Left colon (tissue), 2 donors: Measurements from ENCODE around the gene RNF13. TPM values are rescaled to one million over a fixed set of nuclear protein-coding genes. Genes with fewer than 3 reads are reported as not detected.
"Not testable (repeated sequence)": the region's sequence is repeated elsewhere in the genome, so short reads cannot be mapped to it uniquely, and the experiment has no call there.

Experiments
- ATAC-seq: fragments of 200-7000 bp; cut with Tn5 transposase; one replicate; pipeline ENCODE4 v1.9.1; 2020; ENCODE audit warnings: mild to moderate bottlenecking, moderate library complexity
- DNase-seq, 2 donors: peaks; one replicate each; pipeline ENCODE4 v3.0.0-alpha.2; 2020
- intact Hi-C, 2 donors: fragments of 100-400 bp; cut with DNase I in 1 of 2; cut with micrococcal nuclease in 1 of 2; formaldehyde crosslinking; loops; one replicate each; pipeline versions ENCODE4 v1.11.2 to v1.14.0; 2022; cut with DNase I, micrococcal nuclease
- total RNA-seq, 2 donors: library from RNA; stranded (reverse); fragmentation: NEBNext Ultra II Directional; extraction: Animal tissue kit (Norgen Biotek cat#: 25700); gene quantifications; one replicate each; pipeline ENCODE4 v1.2.1, GENCODE V29; 2021
- donor health status: DM: no; HTN: no; CAD: no.
- donor health status: DM: yes; HTN: yes; CAD: no.

The RNF13 gene
- total RNA-seq, 2 donors from 2014 or later, result 47.5 to 61.7 TPM

GRCh38 chr3:149879872-149880271 is 66.9 kb downstream of the RNF13 start:
- DNase-seq, result peak; percentile 28 to 51
- peak; percentile 57 for ATAC-seq
- intact Hi-C loops, result no loop called here

- DNase-seq, result no peak
- intact Hi-C loops, result no loop called here
- ATAC-seq, result no peak
Measured at GRCh38 chr3:149881879-149882278, 68.9 kb downstream of the RNF13 start.

GRCh38 chr3:149883134-149883533 is 70.1 kb downstream of the RNF13 start:
- DNase-seq (no peak), ATAC-seq (no peak)
- intact Hi-C loops, result no loop called here

- ATAC-seq, DNase-seq, intact Hi-C loops: not testable (repeated sequence)
Measured at GRCh38 chr3:149883860-149884259, 70.8 kb downstream of the RNF13 start.

- ATAC-seq, DNase-seq, intact Hi-C loops: not testable (repeated sequence)
Measured at GRCh38 chr3:149884848-149885247, 71.8 kb downstream of the RNF13 start.

- ATAC-seq (no peak), DNase-seq (no peak)
- intact Hi-C loops, result no loop called here
Measured at GRCh38 chr3:149886957-149887356, 73.9 kb downstream of the RNF13 start.

GRCh38 chr3:149891621-149892020 is 78.6 kb downstream of the RNF13 start:
- DNase-seq, result no peak
- intact Hi-C loops, result no loop called here
- ATAC-seq, result no peak

GRCh38 chr3:149892371-149892770 is 79.4 kb downstream of the RNF13 start:
- intact Hi-C loops, result no loop called here
- ATAC-seq, result no peak

GRCh38 chr3:149894205-149894604 is 81.2 kb downstream of the RNF13 start:
- no peak for ATAC-seq
- DNase-seq, result no peak
- intact Hi-C loops, result no loop called here

More at GRCh38 chr3:149892371-149892770, 79.4 kb downstream of the RNF13 start:
- DNase-seq, result no peak

- DNase-seq, result no peak
- intact Hi-C loops, result no loop called here
- no peak for ATAC-seq
Measured at GRCh38 chr3:149895339-149895738, 82.3 kb downstream of the RNF13 start.

- DNase-seq, result no peak
- no peak for ATAC-seq
- intact Hi-C loops, result no loop called here
Measured at GRCh38 chr3:149895769-149896168, 82.8 kb downstream of the RNF13 start.

GRCh38 chr3:149898771-149899170 is 85.8 kb downstream of the RNF13 start:
- no peak for ATAC-seq
- intact Hi-C loops, result no loop called here

GRCh38 chr3:149900322-149900721 is 87.3 kb downstream of the RNF13 start:
- intact Hi-C loops, result no loop called here
- ATAC-seq, result no peak
- DNase-seq, result no peak

More at GRCh38 chr3:149898771-149899170, 85.8 kb downstream of the RNF13 start:
- DNase-seq, result no peak

- ATAC-seq (no peak), DNase-seq (no peak)
- intact Hi-C loops, result no loop called here
Measured at GRCh38 chr3:149901770-149902169, 88.8 kb downstream of the RNF13 start.

- intact Hi-C loops, result no loop called here
- ATAC-seq (no peak), DNase-seq (no peak)
Measured at GRCh38 chr3:149902498-149903139, 89.6 kb downstream of the RNF13 start.

GRCh38 chr3:149906036-149906435 is 93.0 kb downstream of the RNF13 start:
- DNase-seq (no peak), ATAC-seq (no peak)
- intact Hi-C loops, result no loop called here

- intact Hi-C loops, result no loop called here
- ATAC-seq, result no peak
- no peak for DNase-seq
Measured at GRCh38 chr3:149908424-149908957, 95.5 kb downstream of the RNF13 start.

- intact Hi-C loops, result no loop called here
- DNase-seq, result no peak
- ATAC-seq, result no peak
Measured at GRCh38 chr3:149909923-149910322, 96.9 kb downstream of the RNF13 start.

- intact Hi-C loops, result no loop called here
- no peak for DNase-seq
- no peak for ATAC-seq
Measured at GRCh38 chr3:149917124-149917667, 104.2 kb downstream of the RNF13 start.

GRCh38 chr3:149919509-149919908 is 106.5 kb downstream of the RNF13 start:
- ATAC-seq (no peak), DNase-seq (no peak)
- intact Hi-C loops, result no loop called here

GRCh38 chr3:149920119-149920518 is 107.1 kb downstream of the RNF13 start:
- intact Hi-C loops, result no loop called here
- ATAC-seq (no peak), DNase-seq (no peak)
